Skeletal muscle cell (primary cell): ENCODE data around the gene ZNF654.
"Not testable (repeated sequence)": the region's sequence is repeated elsewhere in the genome, so short reads cannot be mapped to it uniquely, and the experiment has no call there.

ENCODE experiments used
- DNase-seq: peaks from one replicate; pipeline ENCODE4 v3.0.0-alpha.2; 2010; ENCODE audit warnings: low read depth
- H3K4me3 ChIP-seq: 2 replicates; pipeline ENCODE4 v1.5.1; 2011; ENCODE audit warnings: low read depth, mild to moderate bottlenecking, control low read depth, low read length, moderate library complexity

Gene ZNF654

DNA sequence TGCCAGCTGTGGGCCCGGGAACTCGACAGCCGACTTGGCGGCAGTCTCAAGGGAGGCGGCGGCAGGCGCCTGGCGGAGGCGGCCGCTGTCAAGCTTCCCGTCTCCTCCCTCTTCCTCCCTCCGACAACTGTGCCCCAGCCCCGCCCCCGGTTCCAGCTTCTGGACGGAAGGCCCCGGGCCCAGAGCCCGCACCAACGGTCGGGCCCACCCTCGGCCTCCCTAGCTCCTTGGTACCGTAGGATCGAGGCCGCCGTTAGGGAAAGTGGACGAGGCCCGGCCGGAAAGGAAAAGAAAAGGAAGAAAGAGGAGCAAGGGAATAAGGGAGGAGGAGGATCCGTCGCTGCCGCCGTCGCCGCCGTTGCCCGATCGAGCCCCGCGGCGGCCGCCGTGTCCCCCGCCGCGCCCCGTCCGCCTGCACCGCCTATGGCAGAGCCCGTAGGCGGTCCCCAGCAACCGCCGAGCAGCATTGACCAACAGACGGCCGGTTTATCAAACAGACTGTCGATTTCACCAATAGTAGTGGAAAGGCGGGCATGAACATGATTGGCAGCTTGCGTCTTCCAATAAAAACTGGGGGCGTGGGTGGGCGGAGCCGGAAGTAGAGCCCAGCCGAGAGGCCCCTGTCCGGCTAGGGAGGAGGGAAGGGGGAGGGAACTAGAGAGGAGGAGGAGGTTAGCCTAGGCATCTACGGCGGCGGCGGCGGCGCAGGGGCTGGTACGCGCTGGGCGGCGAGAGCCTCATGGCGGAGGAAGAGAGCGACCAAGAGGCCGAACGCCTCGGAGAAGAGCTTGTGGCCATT lies at the start of gene ZNF654, which contains the start of gene CGGBP1:
Gene ZNF654, plus strand, starts transcription at position 675 of the 799 bp plus-strand sequence. Its CDS starts 65 bp downstream, at position 740.
Gene CGGBP1, minus strand, starts transcription at position 425 of the 799 bp plus-strand sequence. CDS start 3,029 bp downstream, outside the sequence.
- peak; percentile 97 for DNase-seq
- peak within 1 kb of the TSS; percentile 87 for H3K4me3 ChIP-seq

DNA sequence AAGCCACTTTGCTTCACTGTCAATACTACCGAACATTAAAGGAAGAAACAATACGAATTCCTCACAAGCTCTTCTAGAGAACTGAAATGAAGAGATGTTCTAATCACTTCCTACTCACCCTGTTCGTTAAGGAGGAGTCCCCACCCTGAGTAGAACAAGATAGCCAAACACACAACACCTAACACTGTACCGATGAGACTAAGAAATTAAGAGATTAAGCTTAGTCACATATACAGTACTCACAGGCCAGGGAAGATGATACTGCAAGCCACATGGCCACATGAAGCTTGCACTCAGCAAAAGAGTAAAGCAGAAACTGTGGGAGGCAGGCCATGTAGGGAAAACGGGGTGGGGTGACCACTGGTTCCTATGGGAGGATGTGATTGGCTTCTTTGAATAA lies 48.2 kb upstream of the ZNF654 start:
- no peak overlapping the region for H3K4me3 ChIP-seq
- DNase-seq = no peak

DNA sequence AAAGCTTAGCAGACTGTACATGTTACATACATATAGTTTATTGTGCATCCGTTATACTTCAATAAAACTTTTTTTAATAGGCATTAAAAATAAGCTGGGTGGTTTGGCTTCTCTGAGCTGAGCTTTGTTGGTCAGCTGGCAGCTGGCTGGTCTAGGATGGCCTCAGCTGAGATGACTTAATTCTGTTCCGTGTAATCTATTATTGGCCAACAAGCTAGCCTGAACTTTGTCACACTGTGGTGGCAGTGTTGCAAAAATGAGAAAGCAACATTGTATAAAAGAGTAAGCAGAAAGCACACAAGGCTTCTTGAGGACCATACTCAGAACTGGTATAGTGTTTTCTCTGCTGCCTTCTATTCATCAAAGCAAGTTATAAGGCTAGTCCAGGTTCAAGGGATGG lies 45.5 kb upstream of the ZNF654 start:
- no peak for DNase-seq

DNA sequence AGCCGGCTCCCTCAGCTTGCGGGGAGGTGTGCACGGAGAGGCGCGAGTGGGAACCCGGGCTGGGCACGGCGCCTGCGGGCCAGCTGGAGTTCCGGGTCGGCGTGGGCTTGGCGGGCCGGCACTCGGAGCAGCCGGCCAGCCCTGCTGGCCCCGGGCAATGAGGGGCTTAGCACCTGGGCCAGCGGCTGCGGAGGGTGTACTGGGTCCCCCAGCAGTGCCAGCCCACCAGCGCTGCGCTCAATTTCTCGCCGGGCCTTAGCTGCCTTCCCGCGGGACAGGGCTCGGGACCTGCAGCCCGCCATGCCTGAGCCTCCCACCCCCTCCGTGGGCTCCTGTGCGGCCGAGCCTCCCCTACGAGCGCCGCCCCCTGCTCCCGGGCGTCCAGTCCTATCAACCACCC lies 43.4 kb upstream of the ZNF654 start:
- not testable (repeated sequence) for DNase-seq

More for the DNA sequence above, 45.5 kb upstream of the ZNF654 start:
- no peak overlapping the region for H3K4me3 ChIP-seq

DNA sequence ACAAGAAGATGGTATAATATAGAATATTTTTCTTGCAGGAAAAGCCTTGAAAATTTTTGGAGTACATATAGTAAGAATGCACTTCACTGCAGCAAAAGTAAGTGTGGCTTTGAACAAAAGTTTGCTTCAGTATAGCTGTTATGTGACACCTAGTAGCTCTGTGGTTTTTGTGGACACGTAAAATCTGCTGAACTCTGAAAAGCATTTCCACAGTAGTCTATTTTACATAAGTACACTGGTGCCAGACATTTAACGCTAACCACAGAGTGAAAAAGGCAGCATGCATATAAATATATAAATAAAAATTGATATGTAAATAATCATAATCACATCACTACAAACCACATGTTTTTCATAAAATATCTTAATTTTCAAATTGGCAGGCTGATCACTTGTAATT lies 40.0 kb upstream of the ZNF654 start:
- H3K4me3 ChIP-seq = no peak overlapping the region
- no peak for DNase-seq

More for the DNA sequence above, 43.4 kb upstream of the ZNF654 start:
- H3K4me3 ChIP-seq = not testable (repeated sequence)

DNA sequence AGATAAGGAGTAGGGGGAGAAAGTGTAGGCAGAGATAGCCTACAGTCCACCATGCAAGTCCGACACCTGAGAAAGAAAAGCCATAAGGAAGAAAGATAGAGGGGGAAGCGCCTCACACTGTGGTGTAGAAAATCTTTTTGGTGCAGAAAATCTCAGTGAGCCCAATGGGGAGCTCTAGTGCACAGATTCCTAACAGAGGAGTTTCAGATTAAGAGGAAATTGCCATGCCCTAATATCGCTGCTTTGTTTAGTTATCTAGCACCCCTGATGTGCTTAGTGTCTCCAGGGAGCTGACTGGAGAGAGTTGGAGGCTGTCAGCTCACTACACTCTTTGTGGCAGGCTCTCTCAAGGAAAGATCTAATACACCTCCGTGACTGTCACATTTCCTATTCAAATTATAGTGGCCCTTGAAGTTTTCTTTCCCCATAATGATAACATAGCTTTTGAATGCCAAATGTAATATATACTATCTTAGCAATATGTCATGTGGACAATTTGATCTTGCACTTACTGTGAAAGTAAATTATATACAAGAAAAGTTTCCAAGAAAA lies 34.0 kb upstream of the ZNF654 start:
- no peak overlapping the region for H3K4me3 ChIP-seq
- no peak for DNase-seq

DNA sequence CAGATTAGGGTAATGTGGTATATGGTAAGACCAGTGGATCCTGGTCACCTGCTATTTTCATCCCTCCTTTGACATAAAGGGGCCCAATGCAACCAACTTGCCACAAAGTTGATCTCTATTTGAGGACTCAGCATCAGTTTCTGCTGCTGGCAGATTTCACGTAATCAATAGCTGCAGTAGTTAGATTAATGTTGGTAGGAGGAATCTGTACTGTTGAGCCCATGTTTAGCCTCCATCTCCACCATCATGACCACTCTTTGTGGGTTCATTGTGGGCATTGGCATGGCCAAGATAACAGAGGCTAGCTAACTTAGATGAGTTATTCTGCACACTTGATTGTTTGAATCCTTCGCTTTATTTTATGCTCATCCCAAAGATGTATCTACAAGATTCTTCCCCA lies 30.2 kb upstream of the ZNF654 start:
- H3K4me3 ChIP-seq = no peak overlapping the region

DNA sequence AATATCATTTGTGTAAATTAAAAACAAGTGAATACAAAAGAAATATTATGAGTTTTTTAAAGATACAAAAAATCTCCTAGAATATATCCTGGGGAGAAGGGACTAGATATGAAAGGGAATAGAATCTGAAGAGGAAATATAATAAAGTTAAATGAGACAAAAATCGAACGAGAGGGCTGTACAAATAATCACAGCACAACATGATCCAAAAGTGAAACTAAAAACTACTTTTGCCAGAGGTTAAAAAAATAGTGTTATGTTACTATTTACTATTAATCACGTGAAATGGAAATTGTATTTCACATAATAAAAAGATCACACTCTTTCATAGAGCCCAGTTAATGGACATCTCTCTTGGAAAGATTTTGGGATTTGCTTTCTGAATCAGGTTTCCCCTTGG lies 28.8 kb upstream of the ZNF654 start:
- no peak overlapping the region for H3K4me3 ChIP-seq
- no peak for DNase-seq

More for the DNA sequence above, 30.2 kb upstream of the ZNF654 start:
- DNase-seq = no peak

DNA sequence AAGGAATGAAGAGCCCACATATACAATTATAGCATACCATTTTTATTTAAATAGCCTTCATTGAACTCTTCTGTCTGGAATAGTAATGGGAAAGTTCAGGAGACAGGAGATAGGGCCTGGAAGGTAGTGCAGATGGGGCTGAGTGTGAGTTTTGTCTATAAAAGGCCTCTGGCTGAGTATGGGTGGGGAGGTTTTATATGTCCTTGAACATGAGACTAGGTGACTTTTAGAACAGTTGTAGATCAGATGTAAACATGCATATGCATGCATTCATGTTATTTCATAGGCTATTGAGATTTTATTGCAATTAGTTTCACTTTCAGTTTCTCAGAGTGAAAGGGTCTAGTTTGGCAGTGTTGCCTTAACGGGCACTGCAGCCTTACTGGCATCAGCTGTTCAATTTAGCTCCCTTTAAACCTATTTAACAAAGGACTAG lies 27.4 kb upstream of the ZNF654 start:
- peak; percentile 5 for DNase-seq
- peak overlapping the region; percentile 32 for H3K4me3 ChIP-seq

DNA sequence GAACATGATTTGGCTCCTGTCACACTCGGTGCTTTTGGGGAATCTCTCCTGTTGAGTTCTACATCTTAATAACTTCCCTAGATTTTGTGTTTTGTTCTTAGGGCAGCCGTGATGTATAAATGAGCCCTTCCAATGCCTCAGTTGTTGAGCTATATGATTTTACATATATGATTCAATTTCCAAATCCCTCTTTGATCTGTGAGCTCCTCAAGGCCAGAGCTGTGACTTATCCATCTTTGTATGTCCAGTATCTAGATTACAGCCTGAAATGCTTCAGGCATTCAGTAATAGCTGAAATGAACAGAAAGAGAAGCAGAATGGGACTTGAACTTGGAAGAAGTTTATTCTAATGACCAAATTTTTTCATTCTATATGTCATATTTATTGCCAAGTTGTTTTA lies 26.8 kb upstream of the ZNF654 start:
- DNase-seq = no peak
- peak overlapping the region; percentile 32 for H3K4me3 ChIP-seq

DNA sequence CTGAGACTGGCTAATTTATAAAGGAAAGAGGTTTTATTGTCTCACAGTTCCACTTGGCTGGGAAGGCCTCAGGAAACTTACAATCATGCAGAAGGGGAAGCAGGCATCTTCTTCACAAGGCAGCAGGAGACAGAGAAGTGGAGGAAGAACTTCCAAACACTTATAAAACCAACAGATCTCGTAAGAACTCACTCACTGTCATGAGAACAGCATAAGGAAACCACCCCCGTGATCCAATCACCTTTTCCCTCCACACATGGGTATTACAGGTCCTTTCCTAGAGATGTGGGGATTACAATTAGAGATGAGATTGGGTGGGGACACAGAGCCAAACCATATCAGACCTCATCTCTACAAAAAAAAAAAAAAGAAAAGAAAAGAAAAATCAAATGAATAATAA lies 26.0 kb upstream of the ZNF654 start:
- no peak for DNase-seq
- H3K4me3 ChIP-seq = no peak overlapping the region

DNA sequence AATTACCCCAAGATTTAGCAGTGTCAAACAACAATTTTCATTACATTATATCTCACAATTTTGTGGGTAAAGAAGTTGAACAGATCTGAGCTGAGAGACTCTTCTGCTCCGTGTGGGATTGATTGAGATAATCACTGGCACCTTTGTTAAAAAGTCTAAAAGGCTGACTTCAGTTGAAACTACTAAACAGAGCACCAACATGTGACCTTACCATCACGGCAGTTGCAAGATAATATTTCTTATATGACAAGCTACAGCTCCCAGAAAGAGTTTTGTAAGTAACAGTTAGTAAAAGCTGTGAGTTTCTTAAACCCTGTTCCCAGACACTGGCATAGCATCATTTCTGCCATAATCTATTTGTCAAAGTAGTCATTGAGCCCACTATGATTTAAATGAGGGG lies 25.2 kb upstream of the ZNF654 start:
- no peak for DNase-seq
- no peak overlapping the region for H3K4me3 ChIP-seq

DNA sequence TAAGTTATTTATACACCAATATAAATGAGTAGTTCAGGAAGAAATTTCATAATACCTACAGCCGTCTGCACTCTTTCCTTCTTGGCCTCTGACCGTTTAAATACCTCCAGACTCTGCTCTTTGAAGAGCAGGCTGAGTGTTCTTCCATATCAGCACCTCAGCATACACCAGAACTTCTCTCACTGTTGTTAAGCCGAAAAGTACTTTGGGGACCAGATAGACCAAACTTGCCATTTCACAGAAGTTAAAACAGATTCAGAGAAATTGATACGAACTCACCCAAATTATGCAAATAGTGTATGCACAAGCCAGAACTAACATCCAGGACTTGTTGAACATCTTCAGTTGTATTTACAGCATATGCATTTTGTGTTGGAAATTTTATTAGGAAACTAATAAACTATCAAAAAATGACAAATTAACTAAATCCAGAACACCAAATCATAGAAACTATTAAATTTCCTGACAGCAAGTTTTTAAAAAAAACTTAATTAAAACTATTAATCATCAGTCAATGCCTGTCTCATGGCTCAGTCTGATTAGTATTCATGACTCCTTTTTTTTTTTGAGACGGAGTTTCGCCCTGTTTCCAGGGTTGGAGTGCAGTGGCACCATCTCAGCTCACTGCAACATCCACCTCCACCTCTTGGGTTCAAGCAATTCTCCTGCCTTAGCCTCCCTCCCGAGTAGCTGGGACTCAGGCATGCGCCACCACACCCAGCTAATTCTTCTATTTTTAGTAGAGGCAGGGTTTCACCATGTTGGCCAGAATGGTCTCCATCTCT lies 24.4 kb upstream of the ZNF654 start:
- no peak for DNase-seq

DNA sequence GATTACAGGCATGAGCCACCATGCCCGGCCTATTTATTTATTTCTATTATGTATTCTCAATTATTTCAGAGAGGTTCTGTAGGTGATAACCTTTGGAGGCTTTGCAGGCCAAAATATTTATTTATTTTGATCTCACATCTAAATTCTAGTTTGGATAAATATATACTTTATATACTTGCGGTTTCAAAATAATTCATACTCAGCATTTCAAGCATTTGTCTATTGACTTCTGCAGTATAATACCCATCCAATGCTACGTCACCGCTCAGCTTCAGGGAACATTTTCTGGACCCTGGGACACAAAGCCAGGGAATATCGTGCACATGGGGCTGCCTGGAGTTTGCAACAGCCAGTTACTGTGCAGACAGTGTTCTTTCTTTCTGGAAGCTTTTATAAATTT lies 22.8 kb upstream of the ZNF654 start:
- H3K4me3 ChIP-seq = no peak overlapping the region
- no peak for DNase-seq

More for the DNA sequence above, 24.4 kb upstream of the ZNF654 start:
- no peak overlapping the region for H3K4me3 ChIP-seq

DNA sequence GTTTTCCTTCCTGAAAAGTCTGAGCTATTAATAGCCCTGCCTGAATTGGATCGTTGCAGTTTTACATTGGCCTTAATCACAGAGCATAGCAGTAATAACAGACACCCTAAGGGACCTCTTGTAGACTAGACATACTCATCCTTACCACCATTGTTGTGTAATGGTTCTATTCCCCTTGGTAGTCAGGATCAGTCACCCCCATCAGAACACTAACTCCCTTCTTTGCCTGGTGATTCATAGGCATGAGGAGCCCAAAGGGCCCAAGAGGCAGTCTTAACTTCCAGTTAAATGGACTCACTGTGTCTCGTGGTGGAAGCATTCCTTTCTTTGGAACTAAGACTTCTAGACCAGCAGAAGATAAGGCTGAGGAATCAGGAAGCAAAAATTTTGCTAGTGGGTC lies 20.5 kb upstream of the ZNF654 start:
- H3K4me3 ChIP-seq = no peak overlapping the region
- peak; percentile 90 for DNase-seq

DNA sequence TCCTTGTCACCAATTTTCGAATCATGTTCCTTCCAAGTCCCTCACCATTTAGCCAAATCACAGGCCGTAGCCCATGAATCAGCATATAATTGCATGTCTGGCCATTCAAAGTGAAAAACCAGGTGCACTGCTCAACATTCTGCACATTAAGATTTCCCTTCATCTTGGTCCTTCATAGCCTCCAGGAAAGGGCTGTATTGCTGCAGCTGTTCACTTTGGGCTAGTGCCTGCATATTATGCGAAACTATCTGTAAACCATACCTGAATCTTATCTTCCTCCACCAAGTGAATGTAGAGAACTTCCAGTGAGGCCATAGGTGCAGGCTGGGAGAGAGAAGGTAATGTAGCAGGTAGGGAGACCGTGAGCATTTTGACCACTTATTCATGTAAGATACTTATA lies 18.5 kb upstream of the ZNF654 start:
- H3K4me3 ChIP-seq = no peak overlapping the region
- DNase-seq = no peak

DNA sequence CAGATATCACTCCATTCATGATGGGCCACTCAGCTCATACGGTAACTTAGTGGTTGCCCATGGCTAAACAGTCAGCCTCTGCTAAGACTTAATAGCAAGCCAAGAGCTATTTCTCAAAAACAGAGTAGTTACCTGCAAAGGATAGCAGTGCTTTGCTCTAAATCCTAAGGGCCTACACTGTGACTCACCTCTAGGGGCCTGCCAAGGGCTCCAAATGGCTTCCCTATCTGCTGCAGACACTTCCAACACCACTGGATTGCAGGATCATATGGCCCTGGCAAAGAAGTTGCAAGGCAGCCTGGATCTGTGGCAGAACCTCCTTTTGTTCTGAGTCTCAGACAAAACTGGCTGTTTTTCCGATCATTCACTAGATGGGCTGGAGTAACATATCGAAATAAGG lies 18.1 kb upstream of the ZNF654 start:
- H3K4me3 ChIP-seq = no peak overlapping the region

DNA sequence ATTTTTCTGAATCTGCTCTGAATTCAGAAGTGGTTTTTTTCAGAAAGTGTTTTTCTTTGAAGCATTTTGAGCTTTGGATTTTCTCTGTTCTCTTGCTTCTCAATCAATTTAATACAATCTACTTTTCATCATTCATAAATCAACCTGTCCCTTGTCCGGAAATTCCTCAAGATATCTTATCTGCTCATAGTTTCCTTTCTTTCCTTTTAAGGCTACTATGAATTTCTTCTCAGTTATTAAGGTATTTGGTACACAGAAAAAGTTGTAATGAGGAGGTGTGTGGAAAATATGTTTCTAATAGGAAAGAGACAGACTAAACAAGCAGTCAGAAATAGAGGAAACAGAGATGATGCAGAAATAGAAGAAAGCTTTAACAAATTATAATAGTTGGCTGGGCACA lies 14.6 kb upstream of the ZNF654 start:
- no peak overlapping the region for H3K4me3 ChIP-seq
- DNase-seq = no peak

More for the DNA sequence above, 18.1 kb upstream of the ZNF654 start:
- DNase-seq = no peak

DNA sequence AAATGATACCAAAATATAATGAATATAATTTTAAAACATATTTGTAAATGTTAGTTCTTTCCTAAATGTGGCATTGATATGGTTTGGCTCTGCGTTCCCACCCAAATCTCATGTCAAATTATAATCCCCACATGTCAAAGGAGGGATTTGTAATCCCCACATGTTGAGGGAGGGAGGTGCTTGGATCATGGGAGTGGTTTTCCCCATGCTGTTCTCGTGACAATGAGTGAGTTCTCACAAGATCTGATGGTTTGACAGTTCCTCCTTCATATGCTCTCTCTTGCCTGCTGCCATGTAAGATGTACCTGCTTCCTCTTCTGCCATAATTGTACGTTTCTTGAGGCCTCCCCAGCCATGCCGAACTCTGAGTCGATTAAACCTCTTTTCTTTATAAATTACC lies 12.3 kb upstream of the ZNF654 start:
- H3K4me3 ChIP-seq = no peak overlapping the region
- no peak for DNase-seq

DNA sequence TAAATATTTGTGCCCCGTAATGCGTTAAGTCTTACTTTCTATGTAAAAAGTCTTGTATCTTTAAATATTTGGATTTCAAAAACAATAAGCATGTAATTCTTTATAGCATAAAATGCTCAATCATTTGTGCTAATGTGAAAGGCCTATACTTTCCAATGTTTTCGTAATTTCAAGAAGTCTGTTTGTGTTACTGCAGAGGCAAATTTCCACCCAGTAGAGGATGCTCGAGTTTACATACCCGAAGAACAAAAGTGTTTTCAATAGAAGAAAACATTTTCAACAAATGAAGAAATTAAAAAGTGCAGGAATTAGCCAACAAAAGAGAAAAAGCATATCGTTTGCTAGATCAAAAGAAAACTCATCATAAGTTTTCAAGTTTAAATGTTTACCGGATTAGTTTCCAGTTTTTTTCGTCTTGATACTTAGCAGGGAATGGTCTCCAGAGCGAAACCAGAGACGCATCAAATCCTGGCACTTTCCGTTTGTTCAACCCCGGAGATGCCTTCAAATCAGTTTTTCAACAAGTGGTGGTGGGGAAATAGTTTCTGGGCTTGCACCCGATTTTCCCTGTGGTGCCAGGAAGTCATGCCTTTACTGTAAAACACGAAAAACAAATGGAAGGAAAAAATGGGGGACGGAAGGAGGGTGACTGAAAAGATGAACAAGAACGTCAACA lies 1.3 kb upstream of the ZNF654 start:
- peak overlapping the region; percentile 87 for H3K4me3 ChIP-seq
- DNase-seq = no peak
